ENCODE results near the gene RNF213. TPM values are rescaled to one million over a fixed set of nuclear protein-coding genes. Genes with fewer than 3 reads are reported as not detected.

RNF213 gene
- 100 to 1,000 TPM in 1 of 2 donors, 10 to 100 TPM in 1; 98.8 to 136 TPM for total RNA-seq
- polyA plus RNA-seq (2013, experiment 1 of 2) = 30.0 TPM
- polyA plus RNA-seq (2013, experiment 2 of 2) = 28.2 TPM
- long read RNA-seq, experiment 1, partial matches to known transcripts = 15 of 20 reads
- long read RNA-seq, experiment 1, other reads (novel, unspliced or antisense) = 5 of 20 reads
- long read RNA-seq, experiment 2, partial matches to known transcripts = 70 of 82 reads
- long read RNA-seq, experiment 2, other reads (novel, unspliced or antisense) = 12 of 82 reads
- long read RNA-seq, experiment 3, partial matches to known transcripts = 26 of 33 reads
- long read RNA-seq, experiment 3, other reads (novel, unspliced or antisense) = 7 of 33 reads
- long read RNA-seq, experiment 4, partial matches to known transcripts = 4 of 5 reads
- long read RNA-seq, experiment 4, other reads (novel, unspliced or antisense) = 1 of 5 reads

- peak; percentile 84 for DNase-seq
- H3K27me3 ChIP-seq (ENCODE audit: control insufficient read depth, insufficient read depth, low read length, poor library complexity, severe bottlenecking) = no peaks in the 10 kb centered on the region
- TF ChIP-seq CTCF (conservative IDR thresholded peaks at IDR 0.05) = no peak
- H3K27me3 Mint-ChIP-seq (ENCODE audit: insufficient read depth) = no peaks in the 10 kb centered on the region
- peaks cover 11% of the 10 kb centered on the region for H3K36me3 ChIP-seq (ENCODE audit: control insufficient read depth, insufficient read depth, low read length)
- H3K27ac Mint-ChIP-seq = peak within 1 kb of the TSS; percentile 91
- no peaks in the 10 kb centered on the region for H3K9me3 ChIP-seq (ENCODE audit: control insufficient read depth, low read length)
- no peaks in the 10 kb centered on the region for H3K9me3 Mint-ChIP-seq
- peaks cover 31% of the 10 kb centered on the region for H3K4me1 Mint-ChIP-seq
- WGBS, 2 experiments (ENCODE audit: insufficient coverage in 1 of 2, insufficient read length in 1 of 2) = 0% methylated on average over 9 to 49 of the region's 54 CpGs
- peak within 1 kb of the TSS; percentile 88 for H3K27ac ChIP-seq (ENCODE audit: low read depth, low read length)
- peak within 1 kb of the TSS; percentile 82 for H3K4me3 Mint-ChIP-seq
- H3K4me1 ChIP-seq (ENCODE audit: control insufficient read depth, insufficient read depth, low read length) = peaks cover 15% of the 10 kb centered on the region
- H3K9ac ChIP-seq (ENCODE audit: extremely low read depth, low read length, poor library complexity, severe bottlenecking) = peak within 1 kb of the TSS; percentile 94
- peak within 1 kb of the TSS; percentile 84 for H3K4me3 ChIP-seq (ENCODE audit: low read length)
- H3K36me3 Mint-ChIP-seq (ENCODE audit: low read depth) = peaks cover 14% of the 10 kb centered on the region
Measured at GRCh38 chr17:80260791-80261158, at the start of gene RNF213. RNF213 (plus strand) TSS chr17:80260852; CDS start chr17:80263682, 2,830 bp downstream.

GRCh38 chr17:80212109-80212508, 48.5 kb upstream of the RNF213 start:
- Histone ChIP-seq H3K27ac (ENCODE audit: low read depth, low read length) (no peak overlapping the region), H3K36me3 (ENCODE audit: control insufficient read depth, insufficient read depth, low read length) (peaks cover 32% of the 10 kb centered on the region), H3K4me3 (ENCODE audit: low read length) (no peak overlapping the region), H3K4me1 (ENCODE audit: control insufficient read depth, insufficient read depth, low read length) (no peaks in the 10 kb centered on the region), H3K9ac (ENCODE audit: extremely low read depth, low read length, poor library complexity, severe bottlenecking) (no peak overlapping the region), H3K9me3 (ENCODE audit: control insufficient read depth, low read length) (no peaks in the 10 kb centered on the region), H3K27me3 (ENCODE audit: control insufficient read depth, insufficient read depth, low read length, poor library complexity, severe bottlenecking) (no peaks in the 10 kb centered on the region)
- H3K4me3 Mint-ChIP-seq = no peak overlapping the region
- H3K4me1 Mint-ChIP-seq = no peaks in the 10 kb centered on the region
- 93 to 95% methylated on average over 17 to 22 of the region's 22 CpGs for WGBS, 2 experiments (ENCODE audit: insufficient coverage in 1 of 2, insufficient read length in 1 of 2)
- TF ChIP-seq CTCF (conservative IDR thresholded peaks at IDR 0.05) = no peak
- peaks cover 38% of the 10 kb centered on the region for H3K36me3 Mint-ChIP-seq (ENCODE audit: low read depth)
- H3K27ac Mint-ChIP-seq = no peak overlapping the region
- DNase-seq = peak; percentile 42
- H3K27me3 Mint-ChIP-seq (ENCODE audit: insufficient read depth) = no peaks in the 10 kb centered on the region
- no peaks in the 10 kb centered on the region for H3K9me3 Mint-ChIP-seq

GRCh38 chr17:80212511-80212910, 48.1 kb upstream of the RNF213 start:
- WGBS, 2 experiments (ENCODE audit: insufficient coverage in 1 of 2, insufficient read length in 1 of 2) = 94 to 98% methylated on average over 12 of the region's 12 CpGs
- Histone ChIP-seq H3K36me3 (ENCODE audit: control insufficient read depth, insufficient read depth, low read length) (peaks cover 36% of the 10 kb centered on the region), H3K4me1 (ENCODE audit: control insufficient read depth, insufficient read depth, low read length) (no peaks in the 10 kb centered on the region), H3K27me3 (ENCODE audit: control insufficient read depth, insufficient read depth, low read length, poor library complexity, severe bottlenecking) (no peaks in the 10 kb centered on the region), H3K9ac (ENCODE audit: extremely low read depth, low read length, poor library complexity, severe bottlenecking) (no peak overlapping the region), H3K4me3 (ENCODE audit: low read length) (no peak overlapping the region), H3K9me3 (ENCODE audit: control insufficient read depth, low read length) (no peaks in the 10 kb centered on the region), H3K27ac (ENCODE audit: low read depth, low read length) (no peak overlapping the region)
- H3K4me3 Mint-ChIP-seq = no peak overlapping the region
- H3K27ac Mint-ChIP-seq = no peak overlapping the region
- no peaks in the 10 kb centered on the region for H3K4me1 Mint-ChIP-seq
- H3K27me3 Mint-ChIP-seq (ENCODE audit: insufficient read depth) = no peaks in the 10 kb centered on the region
- no peak for TF ChIP-seq CTCF (conservative IDR thresholded peaks at IDR 0.05)
- H3K9me3 Mint-ChIP-seq = no peaks in the 10 kb centered on the region
- H3K36me3 Mint-ChIP-seq (ENCODE audit: low read depth) = peaks cover 42% of the 10 kb centered on the region
- DNase-seq = no peak
